ENCODE data around the gene QRICH1.
"Not testable (repeated sequence)": the region's sequence is repeated elsewhere in the genome, so short reads cannot be mapped to it uniquely, and the experiment has no call there.

The QRICH1 gene

GRCh38 chr3:49016414-49017228 lies 77.2 kb downstream of the QRICH1 start:
- no peak for DNase-seq

GRCh38 chr3:49015765-49016164 lies 78.1 kb downstream of the QRICH1 start:
- DNase-seq: no peak

- no peak for DNase-seq
Observed at GRCh38 chr3:49015072-49015471, 78.8 kb downstream of the QRICH1 start.

- DNase-seq: no peak
Observed at GRCh38 chr3:49013738-49014660, 79.9 kb downstream of the QRICH1 start.

- DNase-seq: no peak
Observed at GRCh38 chr3:49013113-49013737, 80.6 kb downstream of the QRICH1 start.

GRCh38 chr3:49012441-49013017 lies 81.3 kb downstream of the QRICH1 start:
- DNase-seq: no peak

- no peak for DNase-seq
Observed at GRCh38 chr3:49009396-49009795, 84.5 kb downstream of the QRICH1 start.

- not testable (repeated sequence) for DNase-seq
Observed at GRCh38 chr3:49008627-49009026, 85.2 kb downstream of the QRICH1 start.

GRCh38 chr3:49007771-49008528 lies 85.9 kb downstream of the QRICH1 start:
- DNase-seq: peak; percentile 37

- DNase-seq: peak; percentile 96
Observed at GRCh38 chr3:49007068-49007770, 86.7 kb downstream of the QRICH1 start, which contains the start of gene WDR6. TSS of gene WDR6 (plus strand) at chr3:49007391. CDS start at chr3:49007432, 41 bp downstream.

GRCh38 chr3:49006408-49007067 lies 87.3 kb downstream of the QRICH1 start:
- no peak for DNase-seq

- DNase-seq: no peak
Observed at GRCh38 chr3:49005998-49006397, 87.9 kb downstream of the QRICH1 start.

GRCh38 chr3:49005303-49005680 lies 88.6 kb downstream of the QRICH1 start:
- no peak for DNase-seq

- DNase-seq: no peak
Observed at GRCh38 chr3:49004352-49005302, 89.2 kb downstream of the QRICH1 start.

GRCh38 chr3:49001155-49001554 lies 92.7 kb downstream of the QRICH1 start:
- DNase-seq: no peak

GRCh38 chr3:48999085-48999858 lies 94.6 kb downstream of the QRICH1 start:
- no peak for DNase-seq

GRCh38 chr3:48997714-48998637 lies 95.9 kb downstream of the QRICH1 start:
- no peak for DNase-seq
